Lower lobe of right lung (tissue), 2 donors: Measurements from ENCODE around the gene HDAC7. TPM values are rescaled to one million over a fixed set of nuclear protein-coding genes. Genes with fewer than 3 reads are reported as not detected.
"Not testable (repeated sequence)": the region's sequence is repeated elsewhere in the genome, so short reads cannot be mapped to it uniquely, and the experiment has no call there.

ENCODE experiments used
- ATAC-seq, 2 donors: fragments of 200-7000 bp; cut with Tn5 transposase; one replicate each; pipeline ENCODE4 v1.9.1; 2020 to 2022; ENCODE audit warnings: mild to moderate bottlenecking in 2 of 2, moderate library complexity in 2 of 2
- DNase-seq: peaks from one replicate; pipeline ENCODE4 v3.0.0-alpha.2; 2020
- H3K27ac ChIP-seq: fragments of 200-600 bp; one replicate; pipeline ENCODE4 v1.8.0; 2022
- H3K27me3 ChIP-seq: fragments of 200-600 bp; one replicate; pipeline ENCODE4 v1.8.0; 2022; ENCODE audit warnings: low read depth
- H3K36me3 ChIP-seq: fragments of 200-600 bp; one replicate; pipeline ENCODE4 v1.8.0; 2022; ENCODE audit warnings: mild to moderate bottlenecking
- H3K4me1 ChIP-seq: fragments of 200-600 bp; one replicate; pipeline ENCODE4 v1.8.0; 2022
- H3K4me3 ChIP-seq: fragments of 200-600 bp; one replicate; pipeline ENCODE4 v1.8.0; 2022; ENCODE audit warnings: mild to moderate bottlenecking
- H3K9me3 ChIP-seq: fragments of 200-600 bp; one replicate; pipeline ENCODE4 v1.8.0; 2022
- intact Hi-C: fragments of 100-400 bp; cut with DNase I; formaldehyde crosslinking; loops from one replicate; pipeline ENCODE4 v1.11.0; 2022
- total RNA-seq: library from RNA; stranded (reverse); fragmentation: NEBNext Ultra II Directional; extraction: Animal tissue kit (Norgen Biotek cat#: 25700); gene quantifications from one replicate; pipeline ENCODE4 v1.2.1, GENCODE V29; 2021
- TF ChIP-seq, protein P1 (sequence below): fragments of 200-600 bp; IDR thresholded peaks from one replicate; pipeline ENCODE4 v1.8.0; 2022; ENCODE audit warnings: antibody characterized with exemption, mild to moderate bottlenecking
- donor health status: DM: no; HTN: yes; CAD: no; lungs with severe emphysema.

The HDAC7 gene
- total RNA-seq, 1 donor from 2014 or later, result 104 TPM

DNA sequence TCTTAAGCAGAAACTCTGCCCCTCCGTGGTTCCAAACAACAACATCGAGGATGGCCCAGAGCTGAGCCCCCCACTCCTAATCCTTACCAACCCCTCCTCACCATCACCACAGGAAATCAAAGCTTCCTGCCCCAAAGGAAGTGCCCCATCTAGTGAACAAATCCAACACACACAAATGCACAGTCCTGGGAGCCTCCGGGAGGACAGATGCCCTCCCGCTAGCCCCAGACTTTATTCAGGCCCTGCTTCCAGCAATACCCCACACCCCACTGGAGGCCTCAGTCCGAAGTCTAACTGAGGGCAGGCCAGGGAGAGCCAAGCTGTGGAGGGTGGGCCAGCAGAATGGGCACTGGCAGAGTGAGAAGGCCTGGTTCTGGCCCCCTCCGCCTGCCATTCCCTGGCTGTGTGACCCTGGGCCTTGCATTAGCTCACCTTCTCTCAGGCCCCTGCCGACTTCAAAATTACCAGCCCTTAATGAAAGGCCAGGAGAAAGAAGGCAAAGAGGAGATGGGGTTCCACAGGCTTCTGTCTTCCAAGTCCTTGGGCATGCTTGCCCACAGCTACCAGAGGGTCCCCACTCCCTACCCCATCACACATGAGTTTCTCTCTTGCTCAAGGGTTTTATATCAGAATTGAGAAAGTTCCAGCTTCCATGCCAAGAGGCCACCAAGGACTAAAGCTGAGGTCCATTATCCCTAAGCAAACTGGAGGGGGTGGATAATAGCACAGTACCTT is 2.3 kb downstream of the HDAC7 start:
- Histone ChIP-seq H3K27ac (peak overlapping the region; percentile 97), H3K4me1 (peaks cover 85% of the 10 kb centered on the region), H3K4me3 (peak overlapping the region; percentile 72), H3K36me3 (no peaks in the 10 kb centered on the region), H3K9me3 (no peaks in the 10 kb centered on the region), H3K27me3 (no peaks in the 10 kb centered on the region)
- ATAC-seq (no peak), DNase-seq (no peak)
- TF ChIP-seq, protein P1, sequence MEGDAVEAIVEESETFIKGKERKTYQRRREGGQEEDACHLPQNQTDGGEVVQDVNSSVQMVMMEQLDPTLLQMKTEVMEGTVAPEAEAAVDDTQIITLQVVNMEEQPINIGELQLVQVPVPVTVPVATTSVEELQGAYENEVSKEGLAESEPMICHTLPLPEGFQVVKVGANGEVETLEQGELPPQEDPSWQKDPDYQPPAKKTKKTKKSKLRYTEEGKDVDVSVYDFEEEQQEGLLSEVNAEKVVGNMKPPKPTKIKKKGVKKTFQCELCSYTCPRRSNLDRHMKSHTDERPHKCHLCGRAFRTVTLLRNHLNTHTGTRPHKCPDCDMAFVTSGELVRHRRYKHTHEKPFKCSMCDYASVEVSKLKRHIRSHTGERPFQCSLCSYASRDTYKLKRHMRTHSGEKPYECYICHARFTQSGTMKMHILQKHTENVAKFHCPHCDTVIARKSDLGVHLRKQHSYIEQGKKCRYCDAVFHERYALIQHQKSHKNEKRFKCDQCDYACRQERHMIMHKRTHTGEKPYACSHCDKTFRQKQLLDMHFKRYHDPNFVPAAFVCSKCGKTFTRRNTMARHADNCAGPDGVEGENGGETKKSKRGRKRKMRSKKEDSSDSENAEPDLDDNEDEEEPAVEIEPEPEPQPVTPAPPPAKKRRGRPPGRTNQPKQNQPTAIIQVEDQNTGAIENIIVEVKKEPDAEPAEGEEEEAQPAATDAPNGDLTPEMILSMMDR, result peak; percentile 12
- intact Hi-C loops, result no loop called here

DNA sequence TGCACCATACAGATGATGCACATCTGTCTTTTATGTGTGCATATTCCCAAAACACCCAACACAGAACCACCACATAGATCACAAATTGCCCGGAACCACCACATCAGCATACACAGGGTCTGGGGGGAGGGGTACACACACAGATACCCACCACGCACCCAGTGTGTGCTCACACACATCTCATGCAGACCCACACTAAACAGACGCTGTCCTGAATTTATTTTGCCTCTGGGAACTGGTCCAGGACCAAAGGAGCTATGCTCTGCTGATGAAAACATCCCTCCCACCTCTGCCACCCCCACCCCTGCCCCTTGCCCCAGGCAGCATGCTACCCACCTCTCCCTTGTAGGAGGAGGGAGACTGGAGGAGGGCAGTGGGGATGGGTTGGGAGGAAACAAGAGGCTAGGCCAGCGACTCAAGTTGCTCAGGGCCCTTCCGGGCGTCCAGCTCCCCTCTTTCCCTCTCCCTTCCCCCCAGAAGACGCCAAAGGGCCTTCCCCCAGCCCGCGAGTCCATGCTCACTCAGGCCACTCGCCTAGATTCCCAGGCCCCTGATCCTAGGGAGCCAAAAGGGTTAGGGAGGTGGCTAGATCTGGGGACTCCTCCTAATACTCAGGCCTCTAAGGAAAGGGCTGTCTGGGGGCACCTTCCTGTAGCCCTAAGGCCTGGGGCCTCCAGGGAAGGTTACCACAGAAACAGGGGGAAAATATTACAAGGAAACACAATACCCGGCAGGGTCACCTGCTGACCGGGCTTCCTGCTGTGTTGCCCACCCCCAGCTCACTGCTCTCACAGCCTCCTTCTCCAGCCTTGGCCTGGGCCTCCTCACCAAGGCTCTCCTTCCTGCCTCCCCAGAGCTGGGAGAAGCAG is 3.1 kb downstream of the HDAC7 start:
- no peak for DNase-seq
- no peaks in the 10 kb centered on the region for H3K36me3 ChIP-seq

DNA sequence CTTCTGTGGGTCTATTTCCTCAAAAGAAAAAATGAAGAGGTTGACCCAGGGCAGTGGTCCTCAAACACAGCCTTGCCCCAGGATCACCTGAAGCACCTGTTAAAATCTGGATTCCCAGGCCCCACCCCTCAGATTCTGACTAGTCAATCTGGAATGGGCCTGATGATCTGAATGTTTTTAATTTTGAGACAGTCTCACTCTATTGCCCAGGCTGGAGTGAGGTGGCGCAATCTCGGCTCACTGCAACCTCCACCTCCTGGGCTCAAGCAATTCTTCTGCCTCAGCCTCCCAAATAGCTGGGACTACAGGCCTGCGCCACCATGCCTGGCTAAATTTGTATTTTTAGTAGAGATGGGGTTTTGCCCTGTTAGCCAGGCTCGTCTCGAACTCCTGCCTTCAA is 4.3 kb downstream of the HDAC7 start:
- H3K36me3 ChIP-seq, H3K4me3 ChIP-seq, DNase-seq, ATAC-seq, intact Hi-C loops, H3K9me3 ChIP-seq, H3K27me3 ChIP-seq: not testable (repeated sequence)
- peaks cover 85% of the 10 kb centered on the region for H3K4me1 ChIP-seq
- peak overlapping the region; percentile 97 for H3K27ac ChIP-seq

More for the DNA sequence above, 3.1 kb downstream of the HDAC7 start:
- Histone ChIP-seq H3K9me3 (no peaks in the 10 kb centered on the region), H3K4me1 (peaks cover 85% of the 10 kb centered on the region), H3K27ac (peak overlapping the region; percentile 97), H3K27me3 (no peaks in the 10 kb centered on the region), H3K4me3 (peak overlapping the region; percentile 72)
- no peak for ATAC-seq
- TF ChIP-seq, protein P1, result no peak
- intact Hi-C loops, result no loop called here

DNA sequence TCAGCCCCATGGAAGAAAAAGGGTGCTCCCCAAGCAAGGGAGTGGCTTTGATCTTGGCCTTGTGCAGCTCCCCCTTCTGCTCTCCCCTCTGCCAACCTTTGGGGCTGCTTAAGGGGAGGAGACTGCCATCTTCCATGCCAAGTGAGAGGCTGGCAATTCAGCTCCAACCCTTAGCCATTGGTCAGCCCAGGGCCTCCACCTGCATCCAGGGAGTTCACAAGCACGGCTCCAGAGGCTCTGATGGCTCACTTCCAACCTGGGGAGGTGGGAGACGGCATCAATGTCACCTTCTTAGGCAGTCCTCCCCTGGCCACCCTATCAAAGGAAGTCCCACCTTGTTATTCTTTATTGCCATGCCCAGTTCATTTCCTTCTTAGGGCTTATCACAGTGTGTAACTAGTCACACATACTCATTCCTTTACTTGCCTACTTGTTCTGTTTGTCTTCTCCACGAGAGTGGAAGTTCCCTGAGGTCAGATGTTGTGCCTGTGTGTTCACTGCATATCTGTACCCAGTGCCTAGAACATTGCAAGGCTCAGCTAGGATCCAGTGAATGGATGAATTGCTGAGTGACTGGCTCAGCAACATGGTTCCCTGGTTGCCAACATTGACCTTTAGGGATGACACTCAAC is 5.0 kb downstream of the HDAC7 start:
- DNase-seq (no peak), ATAC-seq (no peak)
- TF ChIP-seq, protein P1, result no peak
- Histone ChIP-seq H3K4me1 (peaks cover 89% of the 10 kb centered on the region), H3K36me3 (no peaks in the 10 kb centered on the region), H3K4me3 (no peak overlapping the region), H3K9me3 (no peaks in the 10 kb centered on the region), H3K27me3 (no peaks in the 10 kb centered on the region), H3K27ac (peak overlapping the region; percentile 97)
- intact Hi-C loops, result no loop called here

DNA sequence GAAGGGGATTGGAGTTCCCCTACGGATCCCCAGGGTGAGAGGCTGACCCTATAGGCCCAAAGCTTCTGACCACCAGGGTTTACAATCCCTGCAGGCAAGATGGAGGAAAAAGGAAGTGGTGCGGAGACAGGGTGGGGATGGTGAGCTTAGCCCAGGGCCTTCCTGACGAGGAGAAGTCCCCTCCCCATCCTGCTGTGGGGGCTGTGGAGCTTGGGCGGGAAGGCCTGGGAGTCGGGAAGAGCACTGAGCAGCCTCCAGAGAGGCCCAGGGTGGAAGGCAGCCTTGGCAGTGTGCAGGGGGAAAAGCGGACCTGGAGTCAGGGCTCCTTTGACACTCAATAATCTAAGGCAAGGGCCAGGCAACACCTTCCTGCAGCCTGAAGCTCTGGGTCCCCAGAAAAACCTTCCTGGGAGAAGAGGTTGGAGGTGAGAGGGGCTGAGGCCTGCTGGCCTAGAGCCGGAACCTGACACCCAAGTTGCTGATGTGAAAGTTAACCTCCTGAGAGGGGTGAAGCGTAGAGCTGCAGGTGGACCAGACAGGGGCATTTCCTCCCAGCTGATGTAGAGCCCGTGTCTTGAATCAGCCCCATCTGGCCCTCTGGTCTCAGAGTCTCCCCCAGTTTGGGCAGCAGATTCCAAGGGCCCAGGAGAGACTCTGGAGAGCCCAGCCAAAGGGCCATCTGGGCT is 6.0 kb downstream of the HDAC7 start:
- H3K27ac ChIP-seq, result peak overlapping the region; percentile 97
- peak; percentile 3 to 25 for ATAC-seq

More for the DNA sequence above, 6.0 kb downstream of the HDAC7 start:
- no peaks in the 10 kb centered on the region for H3K27me3 ChIP-seq
- peaks cover 98% of the 10 kb centered on the region for H3K4me1 ChIP-seq
- H3K36me3 ChIP-seq, result no peaks in the 10 kb centered on the region
- peak overlapping the region; percentile 50 for H3K4me3 ChIP-seq
- no peak for DNase-seq
- TF ChIP-seq, protein P1, result no peak
- intact Hi-C loops, result no loop called here
- H3K9me3 ChIP-seq, result no peaks in the 10 kb centered on the region
